Kidney epithelial cell (primary cell): ENCODE measurements around the gene CHRNG. TPM values are rescaled to one million over a fixed set of nuclear protein-coding genes. Genes with fewer than 3 reads are reported as not detected.

Experiments
- DNase-seq: peaks from one replicate; pipeline ENCODE4 v3.0.0-alpha.2; 2010; ENCODE audit warnings: low read depth
- H3K27me3 ChIP-seq: 2 replicates; pipeline ENCODE4 v1.6.0; 2011; ENCODE audit warnings: low read length; ENCODE audit not compliant: control insufficient read depth, insufficient read depth
- H3K36me3 ChIP-seq: 2 replicates; pipeline ENCODE4 v1.5.1; 2011; ENCODE audit warnings: low read length; ENCODE audit not compliant: control insufficient read depth, insufficient read depth
- H3K4me3 ChIP-seq: 2 replicates; pipeline ENCODE4 v1.5.1; 2011; ENCODE audit warnings: low read depth, mild to moderate bottlenecking, control low read depth, low read length
- CTCF ChIP-seq: IDR thresholded peaks from 2 replicates; pipeline ENCODE4 v1.5.1; 2011; ENCODE audit warnings: mild to moderate bottlenecking, moderate library complexity, low read length, control low read depth, inconsistent platforms; ENCODE audit not compliant: insufficient read depth, poor library complexity, severe bottlenecking
- total RNA-seq: library from RNA; depleted of rRNA; stranded (reverse); fragments of >200 nt; gene quantifications from 2 replicates; pipeline ENCODE4 v1.2.3, GENCODE V29; 2015

CHRNG gene
- total RNA-seq, 1 donor from 2014 or later: not detected

- no peak for TF ChIP-seq CTCF
- H3K27me3 ChIP-seq: peaks cover 55% of the 10 kb centered on the region
- H3K36me3 ChIP-seq: no peaks in the 10 kb centered on the region
- no peak overlapping the region for H3K4me3 ChIP-seq
- no peak for DNase-seq
These were observed 28.1 kb upstream of the CHRNG start for GRCh38 chr2:232511336-232511890.

DNA sequence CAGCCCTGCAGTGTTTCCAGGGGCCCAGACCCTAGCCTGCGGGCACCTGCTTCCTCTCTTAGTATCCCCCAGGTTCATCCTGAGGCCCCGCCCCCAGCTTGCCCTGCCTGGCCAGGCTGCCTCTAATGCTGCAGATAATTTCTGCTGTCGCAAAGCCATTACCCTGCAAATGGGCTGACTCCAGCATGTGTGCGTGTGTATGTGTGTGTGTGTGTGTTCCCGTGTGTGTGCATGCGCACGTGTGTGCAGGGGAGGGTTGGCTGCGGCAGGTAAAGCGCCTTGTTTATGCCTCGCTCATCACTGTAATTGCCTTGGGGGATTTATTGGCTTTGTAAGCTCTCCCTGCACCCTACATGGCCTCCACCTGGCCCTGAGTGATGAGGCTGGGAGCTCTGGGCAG lies 26.9 kb upstream of the CHRNG start:
- no peak for TF ChIP-seq CTCF
- Histone ChIP-seq H3K4me3 (no peak overlapping the region), H3K36me3 (no peaks in the 10 kb centered on the region), H3K27me3 (peaks cover 45% of the 10 kb centered on the region)
- DNase-seq: no peak

DNA sequence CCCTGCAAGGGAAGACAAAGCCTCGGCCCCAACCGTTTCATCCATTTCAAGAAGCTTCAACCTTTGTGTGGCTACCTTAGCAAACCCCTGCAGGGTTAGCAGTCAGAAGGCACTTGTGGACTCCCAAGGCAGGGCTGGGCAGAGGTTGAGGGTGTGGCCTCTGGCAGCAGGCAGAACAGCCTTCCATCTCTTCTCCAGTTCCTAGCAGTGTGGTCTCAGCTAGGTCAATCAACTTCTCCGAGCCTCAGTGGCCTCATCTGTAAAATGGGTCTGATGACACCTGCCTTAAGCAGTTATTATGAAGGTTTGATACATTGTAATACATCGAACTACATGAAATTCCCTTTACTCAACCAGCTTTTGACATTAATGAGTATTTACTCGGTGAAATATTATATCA lies 26.1 kb upstream of the CHRNG start:
- H3K4me3 ChIP-seq: no peak overlapping the region
- no peaks in the 10 kb centered on the region for H3K36me3 ChIP-seq
- no peak for TF ChIP-seq CTCF
- peaks cover 44% of the 10 kb centered on the region for H3K27me3 ChIP-seq
- DNase-seq: no peak

DNA sequence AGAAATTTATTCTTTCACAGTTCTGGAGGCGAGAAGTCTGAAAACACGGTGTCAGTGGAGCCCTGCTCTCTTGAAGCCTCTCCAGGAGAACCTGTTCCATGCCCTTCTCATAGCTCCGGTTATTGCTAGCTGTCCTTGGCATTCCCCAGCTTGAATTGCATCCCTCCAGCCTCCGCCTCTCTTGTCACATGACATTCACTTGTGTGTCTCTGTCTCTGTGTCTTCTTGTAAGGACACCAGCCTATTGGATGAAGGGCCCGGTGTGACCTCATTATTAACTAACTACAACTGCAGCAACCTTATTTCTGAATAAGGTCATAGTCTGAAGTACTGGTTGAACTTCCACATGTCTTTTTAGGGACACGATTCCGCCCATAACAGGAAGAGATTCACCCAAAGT lies 23.9 kb upstream of the CHRNG start:
- DNase-seq: no peak
- peaks cover 58% of the 10 kb centered on the region for H3K27me3 ChIP-seq
- H3K4me3 ChIP-seq: no peak overlapping the region
- TF ChIP-seq CTCF: no peak
- no peaks in the 10 kb centered on the region for H3K36me3 ChIP-seq

DNA sequence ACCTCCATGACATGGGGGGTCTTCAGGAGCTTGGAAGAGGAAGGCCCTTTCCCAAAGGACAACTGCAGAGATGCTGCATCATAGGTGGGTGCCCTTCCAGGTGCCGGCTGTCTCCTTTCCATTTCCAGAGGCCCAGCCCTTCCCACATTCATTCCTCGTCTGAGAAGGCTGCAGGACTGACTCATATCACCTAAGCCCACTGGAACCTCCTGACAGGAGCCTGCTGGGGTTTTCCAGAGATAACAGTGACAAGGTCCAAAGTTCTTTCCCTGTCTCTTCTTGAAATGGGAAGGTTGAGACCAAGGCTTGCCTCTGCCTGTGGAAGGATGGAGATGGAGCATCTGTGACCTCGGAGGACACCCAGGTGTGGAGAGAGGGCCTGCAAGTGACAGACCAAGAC lies 22.9 kb upstream of the CHRNG start:
- Histone ChIP-seq H3K36me3 (no peaks in the 10 kb centered on the region), H3K4me3 (no peak overlapping the region), H3K27me3 (peaks cover 60% of the 10 kb centered on the region)
- no peak for TF ChIP-seq CTCF
- no peak for DNase-seq

DNA sequence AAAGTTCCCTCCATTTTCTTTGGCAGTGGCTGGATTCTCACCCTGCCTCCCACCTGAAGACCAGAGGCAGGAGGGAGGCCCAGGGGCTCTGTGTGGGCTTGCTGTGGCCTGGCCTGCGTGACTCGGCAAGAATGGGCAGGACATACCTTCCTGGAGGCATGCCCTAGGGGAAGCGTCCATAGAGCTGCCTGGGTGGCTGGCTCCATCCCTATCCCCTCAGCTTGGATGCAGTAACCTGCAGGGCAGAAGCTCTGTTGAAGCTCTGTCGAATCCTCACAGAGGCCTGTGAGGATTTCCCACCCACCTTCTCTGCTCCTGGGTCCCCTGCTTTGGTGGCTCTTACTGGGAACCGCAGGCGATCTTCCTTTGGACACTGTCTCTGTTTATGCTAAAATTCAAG lies 20.6 kb upstream of the CHRNG start:
- no peak overlapping the region for H3K4me3 ChIP-seq
- DNase-seq: no peak
- no peak for TF ChIP-seq CTCF
- peaks cover 63% of the 10 kb centered on the region for H3K27me3 ChIP-seq
- H3K36me3 ChIP-seq: no peaks in the 10 kb centered on the region
